Measurements from ENCODE around the gene AKR1E2. TPM values are rescaled to one million over a fixed set of nuclear protein-coding genes. Genes with fewer than 3 reads are reported as not detected.

The AKR1E2 gene
- total and polyA plus RNA-seq, 2 donors (not counting 1 experiment from before 2014, with no cell fraction given) = 0.42 TPM; not detected in 1

GRCh38 chr10:4784667-4785333, 41.2 kb upstream of the AKR1E2 start:
- no peak for ATAC-seq (ENCODE audit: low read depth)
- no peaks in the 10 kb centered on the region for H3K27me3 ChIP-seq (replicated peaks in 1 of 4; ENCODE audit: control extremely low read depth in 1 of 4, control insufficient read depth in 3 of 4, insufficient read depth in 4 of 4, low read length in 3 of 4)
- no peak overlapping the region for H3K4me2 ChIP-seq (replicated peaks; ENCODE audit: low read depth, low read length, poor library complexity, severe bottlenecking)
- Mint-ChIP-seq H3K4me1 (no peaks in the 10 kb centered on the region), H3K4me3 (no peak overlapping the region), H3K27ac (no peak overlapping the region), H3K27me3 (peaks cover 17% of the 10 kb centered on the region), H3K9me3 (ENCODE audit: insufficient read depth) (no peaks in the 10 kb centered on the region)
- CTCF ChIA-PET = no interaction called here
- intact Hi-C loops (cut with micrococcal nuclease) = no loop called here
- 61% methylated on average over 4 of the region's 8 CpGs for WGBS (ENCODE audit: insufficient coverage)
- H3K9me3 ChIP-seq (ENCODE audit: control extremely low read depth in 1 of 3, control insufficient read depth in 2 of 3, insufficient read depth in 1 of 3, low read length in 2 of 3) = no peaks in the 10 kb centered on the region
- H3K27ac ChIP-seq (ENCODE audit: low read length in 2 of 2) = no peak overlapping the region
- POLR2A ChIA-PET = no interaction called here
- no peaks in the 10 kb centered on the region for H4K20me1 ChIP-seq (ENCODE audit: control insufficient read depth, insufficient read depth, low read length, poor library complexity, severe bottlenecking)
- no peak overlapping the region for H2AFZ ChIP-seq (ENCODE audit: insufficient read depth, low read depth, low read length, poor library complexity, severe bottlenecking)
- H3K4me3 ChIP-seq (ENCODE audit: control extremely low read depth in 1 of 5, extremely low read depth in 1 of 5, insufficient read depth in 1 of 5, low read depth in 2 of 5, low read length in 4 of 5) = no peak overlapping the region
- H3K79me2 ChIP-seq (ENCODE audit: control insufficient read depth, insufficient read depth, low read length) = no peaks in the 10 kb centered on the region
- no peaks in the 10 kb centered on the region for H3K36me3 ChIP-seq (replicated peaks in 1 of 2; ENCODE audit: control extremely low read depth in 1 of 2, control insufficient read depth in 1 of 2, extremely low read depth in 1 of 2, insufficient read depth in 2 of 2, low read length in 1 of 2)
- no peak for DNase-seq
- no peak for TF ChIP-seq CTCF (IDR thresholded peaks at IDR 0.05)
- TF ChIP-seq EZH2 (IDR thresholded peaks at IDR 0.05; ENCODE audit: borderline replicate concordance, insufficient read depth, low read depth, low read length, poor library complexity, severe bottlenecking) = no peak
- no peak overlapping the region for H3K9ac ChIP-seq (ENCODE audit: low read length)
- no peaks in the 10 kb centered on the region for H3K4me1 ChIP-seq (ENCODE audit: control insufficient read depth in 2 of 2, insufficient read depth in 2 of 2, low read length in 2 of 2)

GRCh38 chr10:4786043-4786839, 39.8 kb upstream of the AKR1E2 start:
- no peak overlapping the region for H3K9ac ChIP-seq (ENCODE audit: low read length)
- DNase-seq (no peak), ATAC-seq (ENCODE audit: low read depth) (no peak)
- no peaks in the 10 kb centered on the region for H4K20me1 ChIP-seq (ENCODE audit: control insufficient read depth, insufficient read depth, low read length, poor library complexity, severe bottlenecking)
- no peaks in the 10 kb centered on the region for H3K27me3 ChIP-seq (replicated peaks in 1 of 4; ENCODE audit: control extremely low read depth in 1 of 4, control insufficient read depth in 3 of 4, insufficient read depth in 4 of 4, low read length in 3 of 4)
- H3K4me1 ChIP-seq (ENCODE audit: control insufficient read depth in 2 of 2, insufficient read depth in 2 of 2, low read length in 2 of 2) = no peaks in the 10 kb centered on the region
- no peaks in the 10 kb centered on the region for H3K9me3 ChIP-seq (ENCODE audit: control extremely low read depth in 1 of 3, control insufficient read depth in 2 of 3, insufficient read depth in 1 of 3, low read length in 2 of 3)
- ChIA-PET POLR2A (no interaction called here), CTCF (no interaction called here)
- TF ChIP-seq EZH2 (IDR thresholded peaks at IDR 0.05; ENCODE audit: borderline replicate concordance, insufficient read depth, low read depth, low read length, poor library complexity, severe bottlenecking) (no peak), CTCF (IDR thresholded peaks at IDR 0.05) (no peak)
- H3K4me3 ChIP-seq (ENCODE audit: control extremely low read depth in 1 of 5, extremely low read depth in 1 of 5, insufficient read depth in 1 of 5, low read depth in 2 of 5, low read length in 4 of 5) = no peak overlapping the region
- no peaks in the 10 kb centered on the region for H3K4me1 Mint-ChIP-seq
- H3K4me3 Mint-ChIP-seq = no peak overlapping the region
- no peak overlapping the region for H3K4me2 ChIP-seq (replicated peaks; ENCODE audit: low read depth, low read length, poor library complexity, severe bottlenecking)
- 88% methylated on average over 4 of the region's 12 CpGs for WGBS (ENCODE audit: insufficient coverage)
- no peaks in the 10 kb centered on the region for H3K36me3 ChIP-seq (replicated peaks in 1 of 2; ENCODE audit: control extremely low read depth in 1 of 2, control insufficient read depth in 1 of 2, extremely low read depth in 1 of 2, insufficient read depth in 2 of 2, low read length in 1 of 2)
- H2AFZ ChIP-seq (ENCODE audit: insufficient read depth, low read depth, low read length, poor library complexity, severe bottlenecking) = no peak overlapping the region
- no peak overlapping the region for H3K27ac ChIP-seq (ENCODE audit: low read length in 2 of 2)
- intact Hi-C loops (cut with micrococcal nuclease) = no loop called here
- H3K27me3 Mint-ChIP-seq = peaks cover 17% of the 10 kb centered on the region
- H3K27ac Mint-ChIP-seq = no peak overlapping the region
- H3K9me3 Mint-ChIP-seq (ENCODE audit: insufficient read depth) = no peaks in the 10 kb centered on the region
- H3K79me2 ChIP-seq (ENCODE audit: control insufficient read depth, insufficient read depth, low read length) = no peaks in the 10 kb centered on the region
